Pancreas (tissue), 10 donors: Measurements from ENCODE around the gene REV3L. TPM values are rescaled to one million over a fixed set of nuclear protein-coding genes. Genes with fewer than 3 reads are reported as not detected.
"Not testable (repeated sequence)": the region's sequence is repeated elsewhere in the genome, so short reads cannot be mapped to it uniquely, and the experiment has no call there.

ENCODE experiments used
- ATAC-seq, 4 donors: fragments of 200-7000 bp; cut with Tn5 transposase; one replicate each; pipeline versions ENCODE4 v1.8.0 to v1.9.1; 2020; ENCODE audit warnings: mild to moderate bottlenecking in 4 of 4, moderate library complexity in 4 of 4
- DNase-seq, 6 donors: peaks; one replicate each; pipeline ENCODE4 v3.0.0-alpha.2; 2020
- FAIRE-seq: peaks from 2 replicates; lab custom pipeline; 2012; peaks lifted over from hg19 to GRCh38; lab: Jason Lieb, UNC
- H3K27ac ChIP-seq, 4 donors: fragments of 200-600 bp; sonication (generic); 1 replicate in 3 of 4; 2 replicates in 1 of 4; pipeline versions ENCODE4 v1.5.0 to v1.8.0; 2020
- H3K27me3 ChIP-seq, 4 donors: fragments of 200-600 bp; one replicate each; pipeline ENCODE4 v1.8.0; 2021
- H3K36me3 ChIP-seq, 3 donors: fragments of 200-600 bp; sonication (generic) in 1 of 3; one replicate each; pipeline versions ENCODE4 v1.5.0 to v1.8.0; 2020 to 2021
- H3K4me1 ChIP-seq, 3 donors: fragments of 200-600 bp; one replicate each; pipeline ENCODE4 v1.8.0; 2021
- H3K4me3 ChIP-seq, 4 donors: fragments of 200-600 bp; sonication (generic) in 2 of 4; one replicate each; pipeline versions ENCODE4 v1.5.0 to v1.8.0; 2020 to 2021
- H3K9me3 ChIP-seq, 4 donors: fragments of 200-600 bp; one replicate each; pipeline ENCODE4 v1.8.0; 2021
- CTCF ChIP-seq, 4 donors: fragments of 200-600 bp; sonication (generic) in 3 of 4; IDR thresholded peaks; one replicate each; pipeline versions ENCODE4 v1.5.0 to v1.8.0; 2021; ENCODE audit warnings: antibody characterized with exemption in 4 of 4
- WGBS, 2 donors: extraction: QIAGEN DNeasy Blood & Tissue Kit; methylation state at CpG; one replicate each; pipeline ENCODE4 v1.1.7; 2013; 5-methylcytosine and 5-hydroxymethylcytosine counted together
- intact Hi-C, 3 donors: fragments of 100-400 bp; cut with DNase I; formaldehyde crosslinking; loops; one replicate each; pipeline versions ENCODE4 v1.11.1 to v1.14.2; 2022
- polyA plus RNA-seq, 2 donors: library from polyadenylated mRNA; stranded (reverse); fragments of 200-250 nt; gene quantifications; one replicate each; pipeline ENCODE4 v1.2.3, GENCODE V29; 2013
- total RNA-seq, 6 donors: library from RNA; stranded (reverse); fragmentation: NEBNext Ultra II Directional in 4 of 6; extraction: Animal tissue kit (Norgen Biotek cat#: 25700) in 4 of 6; gene quantifications; one replicate each; pipeline versions ENCODE4 v1.2.1 to v1.2.4, GENCODE V29; 2021 to 2023
- donor health status: healthy with polysubstance abuse.
- donor health status: DM: no; HTN: no; CAD: no; lungs with moderate emphysema.
- donor health status: DM: no; HTN: no; CAD: no.
- donor health status: control.
- donor health status: control.
- donor health status: Bipolar disorder and iron deficiency.
- donor health status: DM: yes; HTN: yes; CAD: no.
- donor health status: DM: no; HTN: no; CAD: no.
- donor health status: DM: no; HTN: no; CAD: no.
- donor health status: DM: yes; HTN: yes; CAD: no.

Gene REV3L
- total and polyA plus RNA-seq, 8 donors, result 6.9 to 22.0 (median 15.2) TPM

GRCh38 chr6:111337829-111338236 is 145.2 kb downstream of the REV3L start:
- intact Hi-C loops, result no loop called here
- Histone ChIP-seq H3K4me3 (no peak overlapping the region), H3K9me3 (no peaks in the 10 kb centered on the region), H3K4me1 (peaks cover 0 to 12% (median 0%) of the 10 kb centered on the region in 3 donors), H3K27ac (no peak overlapping the region), H3K36me3 (peaks cover 0 to 4% (median 0%) of the 10 kb centered on the region in 3 donors), H3K27me3 (no peaks in the 10 kb centered on the region)
- ATAC-seq (peak in 2 of 4 donors; percentile 48 to 57), DNase-seq (no peak), FAIRE-seq (no peak)
- WGBS, 2 donors, result 46 to 49% methylated on average over 1 of the region's 1 CpG
- TF ChIP-seq CTCF (IDR thresholded peaks at IDR 0.05), result no peak

GRCh38 chr6:111329882-111330633 is 153.0 kb downstream of the REV3L start:
- no peaks in the 10 kb centered on the region for H3K4me1 ChIP-seq
- 96 to 99% methylated on average over 3 of the region's 3 CpGs for WGBS, 2 donors
- H3K36me3 ChIP-seq, result peaks cover 0 to 35% (median 2%) of the 10 kb centered on the region in 3 donors
- DNase-seq, result no peak
- TF ChIP-seq CTCF (IDR thresholded peaks at IDR 0.05), result no peak
- FAIRE-seq, result no peak
- intact Hi-C loops, result no loop called here
- H3K4me3 ChIP-seq, result no peak overlapping the region
- ATAC-seq, result no peak
- H3K27ac ChIP-seq, result no peak overlapping the region
- no peaks in the 10 kb centered on the region for H3K27me3 ChIP-seq
- H3K9me3 ChIP-seq, result no peaks in the 10 kb centered on the region

GRCh38 chr6:111326563-111326962 is 156.5 kb downstream of the REV3L start:
- WGBS, 2 donors, result 97 to 98% methylated on average over 3 of the region's 3 CpGs
- no peak for FAIRE-seq
- intact Hi-C loops, result no loop called here
- H3K36me3 ChIP-seq, result peaks cover 0 to 28% (median 2%) of the 10 kb centered on the region in 3 donors
- H3K27ac ChIP-seq, result no peak overlapping the region
- H3K4me3 ChIP-seq, result no peak overlapping the region
- H3K4me1 ChIP-seq, result peaks cover 0 to 9% (median 6%) of the 10 kb centered on the region in 3 donors
- no peaks in the 10 kb centered on the region for H3K27me3 ChIP-seq
- no peak for DNase-seq
- TF ChIP-seq CTCF (IDR thresholded peaks at IDR 0.05), result no peak
- ATAC-seq, result no peak
- no peaks in the 10 kb centered on the region for H3K9me3 ChIP-seq

- H3K27me3 ChIP-seq, result no peaks in the 10 kb centered on the region
- no peak overlapping the region for H3K27ac ChIP-seq
- H3K9me3 ChIP-seq, result no peaks in the 10 kb centered on the region
- DNase-seq (no peak), FAIRE-seq (no peak), ATAC-seq (no peak)
- peaks cover 0 to 9% (median 6%) of the 10 kb centered on the region in 3 donors for H3K4me1 ChIP-seq
- intact Hi-C loops, result no loop called here
- peaks cover 1 to 14% (median 3%) of the 10 kb centered on the region in 3 donors for H3K36me3 ChIP-seq
- H3K4me3 ChIP-seq, result no peak overlapping the region
- no peak for TF ChIP-seq CTCF (IDR thresholded peaks at IDR 0.05)
- WGBS, 2 donors, result 52 to 62% methylated on average over 2 of the region's 2 CpGs
Measured at GRCh38 chr6:111322145-111322544, 160.9 kb downstream of the REV3L start.

- FAIRE-seq, ATAC-seq, H3K9me3 ChIP-seq, H3K27ac ChIP-seq, intact Hi-C loops, H3K4me3 ChIP-seq, H3K4me1 ChIP-seq, H3K27me3 ChIP-seq, DNase-seq: not testable (repeated sequence)
- WGBS, 2 donors, result 98 to 99% methylated on average over 4 of the region's 4 CpGs
- H3K36me3 ChIP-seq, result peaks cover 0 to 45% (median 10%) of the 10 kb centered on the region in 3 donors
Measured at GRCh38 chr6:111307950-111308349, 175.1 kb downstream of the REV3L start.
